PFSK-1 (cell line): Measurements from ENCODE around the gene C19orf25.

Source experiments
- FOXP2 ChIP-seq: optimal IDR thresholded peaks from 2 replicates; pipeline ENCODE3; 2011; ENCODE audit warnings: borderline replicate concordance, control low read depth, inconsistent platforms; ENCODE audit not compliant: insufficient read depth; ENCODE audit errors: extremely low read length, extremely low read depth
- POLR2AphosphoS5 ChIP-seq: IDR thresholded peaks from 2 replicates; pipeline ENCODE4 v1.6.1; 2012; ENCODE audit warnings: low read depth, mild to moderate bottlenecking, control low read depth, low read length, moderate library complexity
- REST ChIP-seq, 2 experiments: IDR thresholded peaks; 2 replicates each; pipeline versions ENCODE4 v1.6.1 to v1.8.0; 2011 to 2012; ENCODE audit warnings: low read depth in 2 of 2, low read length in 2 of 2, control low read depth in 1 of 2, inconsistent platforms in 1 of 2, mild to moderate bottlenecking in 1 of 2, moderate library complexity in 1 of 2; ENCODE audit not compliant: insufficient read depth in 1 of 2
- SIN3A ChIP-seq: IDR thresholded peaks from 2 replicates; pipeline ENCODE4 v1.6.1; 2012; ENCODE audit warnings: mild to moderate bottlenecking, low read length, moderate library complexity, borderline replicate concordance; ENCODE audit not compliant: insufficient read depth
- TAF1 ChIP-seq: IDR thresholded peaks from 2 replicates; pipeline ENCODE4 v1.6.1; 2012; ENCODE audit warnings: low read length, control low read depth, borderline replicate concordance; ENCODE audit not compliant: insufficient read depth

Gene C19orf25

GRCh38 chr19:1460033-1460995, 18.7 kb downstream of the C19orf25 start:
- TF ChIP-seq REST (IDR thresholded peaks at IDR 0.05; ENCODE audit: insufficient read depth in 1 of 2, low read depth in 2 of 2, low read length in 2 of 2) (no peak), POLR2AphosphoS5 (no peak), SIN3A (no peak), TAF1 (no peak), FOXP2 (no peak)

GRCh38 chr19:1459479-1459878, 19.5 kb downstream of the C19orf25 start:
- TF ChIP-seq REST (IDR thresholded peaks at IDR 0.05; ENCODE audit: insufficient read depth in 1 of 2, low read depth in 2 of 2, low read length in 2 of 2) (no peak), FOXP2 (no peak), POLR2AphosphoS5 (no peak), SIN3A (no peak), TAF1 (no peak)

- TF ChIP-seq REST (IDR thresholded peaks at IDR 0.05; ENCODE audit: insufficient read depth in 1 of 2, low read depth in 2 of 2, low read length in 2 of 2) (no peak), POLR2AphosphoS5 (no peak), SIN3A (no peak), FOXP2 (no peak), TAF1 (no peak)
Measured at GRCh38 chr19:1457892-1458291, 21.1 kb downstream of the C19orf25 start.

GRCh38 chr19:1457031-1457739, 21.8 kb downstream of the C19orf25 start:
- TF ChIP-seq POLR2AphosphoS5 (no peak), REST (IDR thresholded peaks at IDR 0.05; ENCODE audit: insufficient read depth in 1 of 2, low read depth in 2 of 2, low read length in 2 of 2) (no peak), FOXP2 (no peak), TAF1 (no peak)
